K562 (cell line): ENCODE results near the gene ITPR1.

Source experiments
- CEBPG ChIP-seq, 3 experiments: fragments of 200-800 bp in 1 of 3; sonication (Bioruptor generic) in 1 of 3; sonication (generic) in 1 of 3; formaldehyde crosslinking in 1 of 3; IDR thresholded peaks in 2 of 3; conservative IDR thresholded peaks in 1 of 3; 2 replicates each; pipeline versions ENCODE4 v1.6.1 to v1.8.0; 2016 to 2022; ENCODE audit warnings: missing compliant biosample characterization in 2 of 3, missing genetic modification characterization in 2 of 3, mild to moderate bottlenecking in 1 of 3, missing genetic modification reagents in 1 of 3
- KHSRP ChIP-seq: fragments of 450-650 bp; IDR thresholded peaks from 2 replicates; pipeline ENCODE4 v1.6.1; 2017
- POLR2AphosphoS5 ChIP-seq: IDR thresholded peaks from 2 replicates; pipeline ENCODE4 v1.6.1; 2011; ENCODE audit warnings: mild to moderate bottlenecking, low read depth, low read length, moderate library complexity; ENCODE audit not compliant: control insufficient read depth, insufficient read depth
- ZFX ChIP-seq: sonication (generic); formaldehyde crosslinking; IDR thresholded peaks from 2 replicates; pipeline ENCODE4 v1.8.0; 2022; ENCODE audit warnings: mild to moderate bottlenecking, missing genetic modification reagents, moderate library complexity
- ZNF274 ChIP-seq: IDR thresholded peaks from 2 replicates; pipeline ENCODE4 v1.6.1; 2011; ENCODE audit warnings: low read depth, mild to moderate bottlenecking, low read length, moderate library complexity, borderline replicate concordance
- ZNF398 ChIP-seq: fragments of 250-450 bp; sonication (Bioruptor Pico); IDR thresholded peaks from 2 replicates; pipeline ENCODE4 v1.8.0; 2021; ENCODE audit warnings: moderate library complexity, mild to moderate bottlenecking, inconsistent platforms
- ZNF766 ChIP-seq: fragments of 200-800 bp; sonication (Bioruptor generic); conservative IDR thresholded peaks from 2 replicates; pipeline ENCODE4 v1.6.1; 2016; ENCODE audit warnings: missing genetic modification characterization, missing compliant biosample characterization
- TF ChIP-seq, protein P1 (sequence below), 3 experiments: IDR thresholded peaks in 2 of 3; conservative IDR thresholded peaks in 1 of 3; 2 replicates each; pipeline ENCODE4 v1.5.1; 2011 to 2012; ENCODE audit warnings: low read length in 3 of 3, mild to moderate bottlenecking in 3 of 3, control low read depth in 2 of 3, improper control_type of control experiment in 1 of 3, inconsistent platforms in 1 of 3, low read depth in 1 of 3, mixed read lengths in 1 of 3, moderate library complexity in 1 of 3; ENCODE audit not compliant: insufficient read depth in 2 of 3

DNA sequence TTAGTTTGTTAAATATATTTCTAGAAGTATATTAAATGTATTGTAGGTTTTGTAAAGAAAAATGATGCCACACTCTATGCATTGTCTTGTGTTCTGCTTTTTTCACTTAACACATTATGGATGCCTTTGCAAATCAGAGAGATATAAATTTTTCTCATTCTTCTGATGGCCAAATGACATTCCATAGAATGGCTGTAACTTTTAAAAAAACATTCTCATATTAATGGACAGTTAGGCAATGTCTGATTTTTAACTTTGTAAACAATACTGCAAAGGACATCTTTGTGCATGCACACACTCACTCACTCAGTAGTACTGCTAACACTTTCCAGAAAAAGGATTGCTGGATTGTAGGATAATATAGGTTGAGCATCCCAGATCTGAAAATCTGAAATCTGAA, 195.9 kb downstream of the ITPR1 start:
- TF ChIP-seq ZNF398 (CRISPR knock-in tag), result no peak
- TF ChIP-seq ZNF766 (CRISPR knock-in tag), result no peak
- no peak for TF ChIP-seq ZNF274
- TF ChIP-seq CEBPG (CRISPR knock-in tag; IDR thresholded peaks at IDR 0.05), result no peak
- TF ChIP-seq CEBPG (tag; conservative IDR thresholded peaks at IDR 0.05 in 1 of 2, IDR thresholded peaks at IDR 0.05 in 1 of 2), result no peak
- TF ChIP-seq KHSRP, result no peak
- TF ChIP-seq, protein P1, sequence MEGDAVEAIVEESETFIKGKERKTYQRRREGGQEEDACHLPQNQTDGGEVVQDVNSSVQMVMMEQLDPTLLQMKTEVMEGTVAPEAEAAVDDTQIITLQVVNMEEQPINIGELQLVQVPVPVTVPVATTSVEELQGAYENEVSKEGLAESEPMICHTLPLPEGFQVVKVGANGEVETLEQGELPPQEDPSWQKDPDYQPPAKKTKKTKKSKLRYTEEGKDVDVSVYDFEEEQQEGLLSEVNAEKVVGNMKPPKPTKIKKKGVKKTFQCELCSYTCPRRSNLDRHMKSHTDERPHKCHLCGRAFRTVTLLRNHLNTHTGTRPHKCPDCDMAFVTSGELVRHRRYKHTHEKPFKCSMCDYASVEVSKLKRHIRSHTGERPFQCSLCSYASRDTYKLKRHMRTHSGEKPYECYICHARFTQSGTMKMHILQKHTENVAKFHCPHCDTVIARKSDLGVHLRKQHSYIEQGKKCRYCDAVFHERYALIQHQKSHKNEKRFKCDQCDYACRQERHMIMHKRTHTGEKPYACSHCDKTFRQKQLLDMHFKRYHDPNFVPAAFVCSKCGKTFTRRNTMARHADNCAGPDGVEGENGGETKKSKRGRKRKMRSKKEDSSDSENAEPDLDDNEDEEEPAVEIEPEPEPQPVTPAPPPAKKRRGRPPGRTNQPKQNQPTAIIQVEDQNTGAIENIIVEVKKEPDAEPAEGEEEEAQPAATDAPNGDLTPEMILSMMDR (IDR thresholded peaks at IDR 0.05 in 2 of 3, conservative IDR thresholded peaks at IDR 0.05 in 1 of 3; ENCODE audit: insufficient read depth in 2 of 3, low read depth in 1 of 3, low read length in 3 of 3), result no peak
- no peak for TF ChIP-seq ZFX (CRISPR knock-in tag)
- TF ChIP-seq POLR2AphosphoS5, result no peak
